ENCODE data around the gene CDKN1C.
"Not testable (repeated sequence)": the region's sequence is repeated elsewhere in the genome, so short reads cannot be mapped to it uniquely, and the experiment has no call there.

CDKN1C gene

DNA sequence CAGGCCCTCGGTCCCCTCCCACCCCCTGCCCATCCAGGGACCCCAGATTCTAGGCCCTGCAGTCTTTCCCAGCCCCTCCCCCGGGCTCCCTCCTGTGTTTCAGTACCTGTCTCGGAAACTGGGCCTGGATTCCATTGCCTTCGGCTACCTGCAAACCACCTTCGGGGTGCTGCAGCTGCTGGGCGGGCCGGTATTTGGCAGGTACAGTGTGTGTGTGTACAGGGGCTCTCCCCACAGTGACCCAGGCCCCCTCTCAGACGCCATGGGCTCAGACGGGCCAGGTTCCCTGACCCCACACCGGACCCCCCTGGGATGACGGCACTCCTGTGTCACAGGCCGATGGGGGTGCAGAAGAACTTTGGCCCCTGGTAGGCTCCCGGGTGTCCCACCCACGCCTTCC, 22.6 kb upstream of the CDKN1C start:
- Histone ChIP-seq H3K27me3 (ENCODE audit: control insufficient read depth, insufficient read depth, low read length, poor library complexity, severe bottlenecking) (peaks cover 19% of the 10 kb centered on the region), H3K4me1 (ENCODE audit: control insufficient read depth, insufficient read depth, low read length) (peaks cover 5% of the 10 kb centered on the region), H3K4me3 (ENCODE audit: insufficient read depth, low read depth, low read length) (no peak overlapping the region), H3K27ac (ENCODE audit: insufficient read depth, low read depth, low read length, poor library complexity, severe bottlenecking) (no peak overlapping the region), H3K9me3 (ENCODE audit: control insufficient read depth, low read length) (no peaks in the 10 kb centered on the region), H3K36me3 (ENCODE audit: control insufficient read depth, insufficient read depth, low read length) (no peaks in the 10 kb centered on the region)
- WGBS, 2 experiments = 89 to 92% methylated on average over 14 of the region's 14 CpGs

DNA sequence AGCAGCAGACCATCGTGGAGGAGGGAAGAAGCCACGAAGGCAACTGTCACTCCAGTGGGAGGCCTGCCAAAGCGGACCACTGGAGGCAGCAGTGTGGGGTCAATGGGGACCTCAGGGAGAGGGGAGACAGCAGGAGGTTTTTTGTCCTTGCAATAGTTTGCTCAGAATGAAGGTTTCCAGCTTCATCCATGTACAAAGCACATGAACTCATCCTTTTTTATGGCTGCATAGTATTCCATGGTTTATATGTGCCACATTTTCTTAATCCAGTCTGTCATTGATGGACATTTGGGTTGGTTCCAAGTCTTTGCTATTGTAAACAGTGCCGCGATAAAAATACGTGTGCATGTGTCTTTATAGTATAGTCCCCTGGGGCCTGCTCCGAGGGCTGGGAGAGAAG, 19.7 kb upstream of the CDKN1C start:
- peaks cover 26% of the 10 kb centered on the region for H3K27me3 ChIP-seq (ENCODE audit: control insufficient read depth, insufficient read depth, low read length, poor library complexity, severe bottlenecking)
- not testable (repeated sequence) for H3K4me3 ChIP-seq (ENCODE audit: insufficient read depth, low read depth, low read length); H3K4me1 ChIP-seq (ENCODE audit: control insufficient read depth, insufficient read depth, low read length); H3K9me3 ChIP-seq (ENCODE audit: control insufficient read depth, low read length); H3K36me3 ChIP-seq (ENCODE audit: control insufficient read depth, insufficient read depth, low read length); H3K27ac ChIP-seq (ENCODE audit: insufficient read depth, low read depth, low read length, poor library complexity, severe bottlenecking)
- WGBS, 2 experiments = 94 to 95% methylated on average over 7 of the region's 7 CpGs

GRCh38 chr11:2904153-2905052, 18.8 kb upstream of the CDKN1C start:
- Histone ChIP-seq H3K9me3 (ENCODE audit: control insufficient read depth, low read length) (no peaks in the 10 kb centered on the region), H3K4me1 (ENCODE audit: control insufficient read depth, insufficient read depth, low read length) (peaks cover 9% of the 10 kb centered on the region), H3K27ac (ENCODE audit: insufficient read depth, low read depth, low read length, poor library complexity, severe bottlenecking) (no peak overlapping the region), H3K36me3 (ENCODE audit: control insufficient read depth, insufficient read depth, low read length) (no peaks in the 10 kb centered on the region), H3K27me3 (ENCODE audit: control insufficient read depth, insufficient read depth, low read length, poor library complexity, severe bottlenecking) (peaks cover 21% of the 10 kb centered on the region), H3K4me3 (ENCODE audit: insufficient read depth, low read depth, low read length) (no peak overlapping the region)
- WGBS, 2 experiments = 80 to 81% methylated on average over 21 of the region's 21 CpGs

DNA sequence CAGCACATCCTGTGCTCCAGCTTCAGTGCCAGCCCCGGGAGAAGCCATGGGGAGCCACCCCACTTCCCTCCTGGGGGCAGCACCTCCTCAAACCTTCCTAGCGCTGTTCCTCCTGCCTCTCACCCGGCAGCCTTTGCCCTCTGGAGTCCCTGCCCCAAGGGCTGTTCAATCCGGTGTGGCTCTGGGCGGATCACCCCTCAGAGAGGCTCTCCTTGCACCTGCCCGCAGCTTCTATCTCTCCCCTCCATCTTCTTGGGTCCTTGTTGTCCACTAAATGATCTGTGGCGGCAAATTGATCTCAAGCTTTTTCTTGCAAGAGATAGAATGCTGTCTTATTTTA, 18.1 kb upstream of the CDKN1C start:
- H3K36me3 ChIP-seq (ENCODE audit: control insufficient read depth, insufficient read depth, low read length) = no peaks in the 10 kb centered on the region
- peaks cover 13% of the 10 kb centered on the region for H3K27me3 ChIP-seq (ENCODE audit: control insufficient read depth, insufficient read depth, low read length, poor library complexity, severe bottlenecking)
- H3K4me1 ChIP-seq (ENCODE audit: control insufficient read depth, insufficient read depth, low read length) = peaks cover 9% of the 10 kb centered on the region
- H3K4me3 ChIP-seq (ENCODE audit: insufficient read depth, low read depth, low read length) = no peak overlapping the region
- 70 to 75% methylated on average over 7 of the region's 7 CpGs for WGBS, 2 experiments
- H3K27ac ChIP-seq (ENCODE audit: insufficient read depth, low read depth, low read length, poor library complexity, severe bottlenecking) = no peak overlapping the region
- no peaks in the 10 kb centered on the region for H3K9me3 ChIP-seq (ENCODE audit: control insufficient read depth, low read length)

GRCh38 chr11:2902784-2903671, 17.5 kb upstream of the CDKN1C start:
- H3K36me3 ChIP-seq (ENCODE audit: control insufficient read depth, insufficient read depth, low read length) = no peaks in the 10 kb centered on the region
- no peaks in the 10 kb centered on the region for H3K9me3 ChIP-seq (ENCODE audit: control insufficient read depth, low read length)
- 78 to 80% methylated on average over 23 of the region's 23 CpGs for WGBS, 2 experiments
- H3K27ac ChIP-seq (ENCODE audit: insufficient read depth, low read depth, low read length, poor library complexity, severe bottlenecking) = no peak overlapping the region
- peak overlapping the region; percentile 63 for H3K4me3 ChIP-seq (ENCODE audit: insufficient read depth, low read depth, low read length)
- H3K27me3 ChIP-seq (ENCODE audit: control insufficient read depth, insufficient read depth, low read length, poor library complexity, severe bottlenecking) = peaks cover 8% of the 10 kb centered on the region
- peaks cover 9% of the 10 kb centered on the region for H3K4me1 ChIP-seq (ENCODE audit: control insufficient read depth, insufficient read depth, low read length)

- Histone ChIP-seq H3K36me3 (ENCODE audit: control insufficient read depth, insufficient read depth, low read length) (no peaks in the 10 kb centered on the region), H3K27me3 (ENCODE audit: control insufficient read depth, insufficient read depth, low read length, poor library complexity, severe bottlenecking) (peaks cover 8% of the 10 kb centered on the region), H3K4me1 (ENCODE audit: control insufficient read depth, insufficient read depth, low read length) (peaks cover 9% of the 10 kb centered on the region), H3K9me3 (ENCODE audit: control insufficient read depth, low read length) (no peaks in the 10 kb centered on the region), H3K4me3 (ENCODE audit: insufficient read depth, low read depth, low read length) (peak overlapping the region; percentile 63), H3K27ac (ENCODE audit: insufficient read depth, low read depth, low read length, poor library complexity, severe bottlenecking) (no peak overlapping the region)
- 3 to 4% methylated on average over 58 of the region's 58 CpGs for WGBS, 2 experiments
Measured at GRCh38 chr11:2901854-2902783, 16.5 kb upstream of the CDKN1C start.

- Histone ChIP-seq H3K4me3 (ENCODE audit: insufficient read depth, low read depth, low read length) (peak overlapping the region; percentile 63), H3K27ac (ENCODE audit: insufficient read depth, low read depth, low read length, poor library complexity, severe bottlenecking) (no peak overlapping the region)
Measured at GRCh38 chr11:2901196-2901796, 15.7 kb upstream of the CDKN1C start.

DNA sequence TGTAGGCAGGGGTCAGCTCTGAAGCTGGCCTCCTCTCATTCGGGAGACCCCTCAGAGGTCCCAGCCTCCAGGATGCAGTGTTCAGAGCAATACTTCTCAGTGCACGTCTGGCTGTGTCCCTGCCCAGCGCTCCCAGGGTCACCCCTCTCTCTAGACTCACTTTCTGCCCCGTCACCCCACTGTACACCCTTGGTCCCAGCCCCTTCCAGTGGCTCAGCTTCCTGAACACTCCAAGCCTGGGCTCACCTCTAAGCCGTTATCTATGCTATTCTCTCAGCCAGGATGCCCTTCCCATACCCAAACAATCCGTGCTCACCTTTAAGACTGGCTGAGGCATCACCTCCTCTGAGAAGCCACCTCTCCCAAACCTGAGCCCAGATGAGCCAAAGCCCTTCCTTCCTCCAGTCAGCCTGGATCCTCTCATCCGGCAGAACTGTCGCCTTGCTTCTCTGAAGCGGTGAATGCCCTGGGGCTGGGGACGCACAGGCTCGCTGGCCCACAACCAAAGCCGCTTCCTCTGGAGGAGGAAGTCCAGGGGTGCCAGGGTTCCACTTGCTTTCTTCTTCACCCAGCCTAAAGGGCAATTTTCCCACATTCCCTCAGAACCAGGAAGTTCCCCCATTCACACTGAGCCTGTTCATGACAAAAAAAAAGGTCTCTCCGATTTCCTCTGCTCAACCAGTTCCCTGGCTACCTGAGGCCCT, 13.7 kb upstream of the CDKN1C start:
- Histone ChIP-seq H3K36me3 (ENCODE audit: control insufficient read depth, insufficient read depth, low read length) (no peaks in the 10 kb centered on the region), H3K9me3 (ENCODE audit: control insufficient read depth, low read length) (no peaks in the 10 kb centered on the region), H3K4me1 (ENCODE audit: control insufficient read depth, insufficient read depth, low read length) (peaks cover 9% of the 10 kb centered on the region), H3K27ac (ENCODE audit: insufficient read depth, low read depth, low read length, poor library complexity, severe bottlenecking) (no peak overlapping the region), H3K4me3 (ENCODE audit: insufficient read depth, low read depth, low read length) (no peak overlapping the region), H3K27me3 (ENCODE audit: control insufficient read depth, insufficient read depth, low read length, poor library complexity, severe bottlenecking) (peaks cover 8% of the 10 kb centered on the region)
- WGBS, 2 experiments = 87 to 89% methylated on average over 13 of the region's 13 CpGs

More at GRCh38 chr11:2901196-2901796, 15.7 kb upstream of the CDKN1C start:
- no peaks in the 10 kb centered on the region for H3K36me3 ChIP-seq (ENCODE audit: control insufficient read depth, insufficient read depth, low read length)
- H3K9me3 ChIP-seq (ENCODE audit: control insufficient read depth, low read length) = no peaks in the 10 kb centered on the region
- peaks cover 8% of the 10 kb centered on the region for H3K27me3 ChIP-seq (ENCODE audit: control insufficient read depth, insufficient read depth, low read length, poor library complexity, severe bottlenecking)
- H3K4me1 ChIP-seq (ENCODE audit: control insufficient read depth, insufficient read depth, low read length) = peaks cover 9% of the 10 kb centered on the region
- 82 to 87% methylated on average over 16 of the region's 16 CpGs for WGBS, 2 experiments

Data from ectodermal cell (in vitro differentiated cells).